H9 (cell line): Measurements from ENCODE around the gene TNFRSF19. TPM values are rescaled to one million over a fixed set of nuclear protein-coding genes. Genes with fewer than 3 reads are reported as not detected.

Source experiments
- DNase-seq: peaks from one replicate; pipeline ENCODE4 v3.0.0-alpha.2; 2017
- H2AFZ ChIP-seq: one replicate; pipeline ENCODE4 v1.6.1; 2013; ENCODE audit warnings: mild to moderate bottlenecking, low read length, control low read depth, moderate library complexity
- H2AK5ac ChIP-seq: 2 replicates; pipeline ENCODE4 v1.6.1; 2013; ENCODE audit warnings: low read length, control low read depth, mixed read lengths; ENCODE audit not compliant: insufficient read length
- H2BK120ac ChIP-seq: one replicate; pipeline ENCODE4 v1.6.1; 2013; ENCODE audit warnings: low read depth, mild to moderate bottlenecking, low read length, control low read depth, inconsistent platforms; ENCODE audit not compliant: poor library complexity, severe bottlenecking
- H2BK12ac ChIP-seq: 2 replicates; pipeline ENCODE4 v1.6.1; 2013; ENCODE audit warnings: low read length, control low read depth, mixed read lengths, low read depth; ENCODE audit not compliant: insufficient read length
- H2BK15ac ChIP-seq: 2 replicates; pipeline ENCODE4 v1.6.1; 2013; ENCODE audit warnings: low read depth, low read length, control low read depth
- H2BK20ac ChIP-seq: one replicate; pipeline ENCODE4 v1.6.1; 2013; ENCODE audit warnings: low read depth, mild to moderate bottlenecking, low read length, control low read depth, inconsistent platforms; ENCODE audit not compliant: poor library complexity, severe bottlenecking
- H2BK5ac ChIP-seq: 2 replicates; pipeline ENCODE4 v1.6.1; 2013; ENCODE audit warnings: low read length, control low read depth, mixed read lengths; ENCODE audit not compliant: insufficient read length
- H3K14ac ChIP-seq: 2 replicates; pipeline ENCODE4 v1.6.1; 2013; ENCODE audit warnings: low read length, control low read depth; ENCODE audit not compliant: insufficient read depth
- H3K18ac ChIP-seq: 2 replicates; pipeline ENCODE4 v1.6.1; 2013; ENCODE audit warnings: low read depth, mild to moderate bottlenecking, mixed read lengths, low read length, control low read depth; ENCODE audit not compliant: insufficient read length
- H3K23ac ChIP-seq: 2 replicates; pipeline ENCODE4 v1.6.1; 2013; ENCODE audit warnings: low read length, control low read depth, mixed read lengths, low read depth; ENCODE audit not compliant: insufficient read length
- H3K23me2 ChIP-seq: 2 replicates; pipeline ENCODE4 v1.6.1; 2013; ENCODE audit warnings: low read depth, mild to moderate bottlenecking, mixed read lengths, low read length, control low read depth; ENCODE audit not compliant: insufficient read length, poor library complexity, severe bottlenecking
- H3K27ac ChIP-seq: 2 replicates; pipeline ENCODE4 v1.5.1; 2013; ENCODE audit warnings: low read length, control low read depth, mixed read lengths, low read depth; ENCODE audit not compliant: insufficient read length
- H3K27me3 ChIP-seq: 2 replicates; pipeline ENCODE4 v1.6.1; 2013; ENCODE audit warnings: low read length, control low read depth, inconsistent platforms; ENCODE audit not compliant: insufficient read depth
- H3K4ac ChIP-seq: 2 replicates; pipeline ENCODE4 v1.6.1; 2013; ENCODE audit warnings: low read depth, mild to moderate bottlenecking, control low read depth, inconsistent platforms, low read length, moderate library complexity
- H3K4me1 ChIP-seq: 2 replicates; pipeline ENCODE4 v1.6.1; 2013; ENCODE audit warnings: low read length, control low read depth, inconsistent platforms; ENCODE audit not compliant: insufficient read depth
- H3K4me2 ChIP-seq: 2 replicates; pipeline ENCODE4 v1.6.1; 2013; ENCODE audit warnings: low read length, control low read depth, mixed read lengths; ENCODE audit not compliant: insufficient read length, insufficient read depth
- H3K56ac ChIP-seq: 2 replicates; pipeline ENCODE4 v1.6.1; 2013; ENCODE audit warnings: low read depth, mild to moderate bottlenecking, mixed read lengths, low read length, control low read depth; ENCODE audit not compliant: insufficient read length
- H3K79me1 ChIP-seq: 2 replicates; pipeline ENCODE4 v1.6.1; 2013; ENCODE audit warnings: low read depth, mild to moderate bottlenecking, moderate library complexity, low read length, control low read depth, inconsistent platforms; ENCODE audit not compliant: insufficient read depth, poor library complexity, severe bottlenecking
- H3K79me2 ChIP-seq: 2 replicates; pipeline ENCODE4 v1.6.1; 2013; ENCODE audit warnings: low read length, control low read depth, inconsistent platforms; ENCODE audit not compliant: insufficient read depth
- H3K9ac ChIP-seq: 2 replicates; pipeline ENCODE4 v1.6.1; 2013; ENCODE audit warnings: low read length, control low read depth, mixed read lengths; ENCODE audit not compliant: insufficient read length; ENCODE audit errors: extremely low read depth
- H3K9me3 ChIP-seq: one replicate; pipeline ENCODE4 v1.6.1; 2013; ENCODE audit warnings: low read depth, low read length, inconsistent platforms; ENCODE audit not compliant: control insufficient read depth
- H3T11ph ChIP-seq: one replicate; pipeline ENCODE4 v1.6.1; 2013; ENCODE audit warnings: mild to moderate bottlenecking, low read length, control low read depth, inconsistent platforms
- H4K20me1 ChIP-seq: one replicate; pipeline ENCODE4 v1.6.1; 2013; ENCODE audit not compliant: control insufficient read depth, insufficient read length, insufficient read depth
- H4K5ac ChIP-seq: 2 replicates; pipeline ENCODE4 v1.6.1; 2013; ENCODE audit warnings: low read depth, mild to moderate bottlenecking, mixed read lengths, low read length, control low read depth; ENCODE audit not compliant: insufficient read length
- H4K8ac ChIP-seq: replicated peaks from 2 replicates; pipeline ENCODE4 v1.6.1; 2013; ENCODE audit warnings: low read length, control low read depth, mixed read lengths, low read depth; ENCODE audit not compliant: insufficient read length
- H4K91ac ChIP-seq: 2 replicates; pipeline ENCODE4 v1.6.1; 2013; ENCODE audit warnings: low read depth, mild to moderate bottlenecking, moderate library complexity, mixed read lengths, low read length, control low read depth; ENCODE audit not compliant: insufficient read length
- H3K27ac Mint-ChIP-seq, 3 experiments: 2 replicates in 2 of 3; 3 replicates in 1 of 3; pipeline ENCODE4 v1.8.0; 2020 to 2021; ENCODE audit warnings: mixed read lengths in 3 of 3, mild to moderate bottlenecking in 1 of 3, moderate library complexity in 1 of 3
- H3K27me3 Mint-ChIP-seq: 2 replicates; pipeline ENCODE4 v1.8.0; 2021; ENCODE audit warnings: low read depth, mild to moderate bottlenecking, moderate library complexity, mixed read lengths
- H3K36me3 Mint-ChIP-seq, 3 experiments: 2 replicates in 2 of 3; 3 replicates in 1 of 3; pipeline ENCODE4 v1.8.0; 2020 to 2021; ENCODE audit warnings: low read depth in 3 of 3, mixed read lengths in 3 of 3; ENCODE audit not compliant: insufficient read depth in 1 of 3
- H3K4me1 Mint-ChIP-seq, 2 experiments: 2 replicates each; pipeline ENCODE4 v1.8.0; 2020; ENCODE audit warnings: mixed read lengths in 2 of 2
- H3K4me3 Mint-ChIP-seq, 2 experiments: 2 replicates in 1 of 2; 3 replicates in 1 of 2; pipeline ENCODE4 v1.8.0; 2020 to 2021; ENCODE audit warnings: mild to moderate bottlenecking in 2 of 2, mixed read lengths in 2 of 2, moderate library complexity in 1 of 2
- H3K9me3 Mint-ChIP-seq, 2 experiments: 2 replicates in 1 of 2; 3 replicates in 1 of 2; pipeline ENCODE4 v1.8.0; 2020; ENCODE audit warnings: mild to moderate bottlenecking in 2 of 2, mixed read lengths in 2 of 2, moderate library complexity in 1 of 2
- CTCF ChIP-seq: fragments of 200-600 bp; sonication (generic); conservative IDR thresholded peaks from 3 replicates; pipeline ENCODE4 v1.8.0; 2021; ENCODE audit warnings: antibody characterized with exemption, mild to moderate bottlenecking
- WGBS: extraction: QIAGEN DNeasy Blood & Tissue Kit; methylation state at CpG from one replicate; pipeline ENCODE4 v1.1.7; 2013; ENCODE audit warnings: missing lambda C conversion rate, low lambda C conversion rate, mixed read lengths; ENCODE audit not compliant: insufficient read length; ENCODE audit errors: extremely low coverage; 5-methylcytosine and 5-hydroxymethylcytosine counted together
- total RNA-seq: library from RNA; stranded (reverse); gene quantifications from 2 replicates; pipeline ENCODE4 v1.2.1, GENCODE V29; 2021

The TNFRSF19 gene
- total RNA-seq, 1 experiment from 2014 or later = 2.7 TPM

GRCh38 chr13:23715092-23715761 is 145.0 kb downstream of the TNFRSF19 start:
- H3K18ac ChIP-seq = no peak overlapping the region
- H3K9me3 Mint-ChIP-seq = peaks cover 20 to 28% of the 10 kb centered on the region in 2 experiments

More at GRCh38 chr13:23715092-23715761, 145.0 kb downstream of the TNFRSF19 start:
- H3K4me1 ChIP-seq = no peaks in the 10 kb centered on the region
- no peak overlapping the region for H3K14ac ChIP-seq
- H3K27ac ChIP-seq = no peak overlapping the region
- H2BK20ac ChIP-seq = no peak overlapping the region
- H3K4me2 ChIP-seq = no peak overlapping the region
- no peaks in the 10 kb centered on the region for H4K20me1 ChIP-seq
- Mint-ChIP-seq H3K36me3 (peaks cover 6 to 31% (median 10%) of the 10 kb centered on the region in 3 experiments; a peak in 5 of 7 replicates), H3K27ac (no peak overlapping the region), H3K27me3 (peaks cover 2% of the 10 kb centered on the region; the same call in 1 of the 2 replicates), H3K4me1 (no peaks in the 10 kb centered on the region), H3K4me3 (no peak overlapping the region; a peak in 1 of 5 replicates)
- H4K91ac ChIP-seq = no peak overlapping the region
- no peak overlapping the region for H4K5ac ChIP-seq
- H2BK5ac ChIP-seq = no peak overlapping the region
- H3K9ac ChIP-seq = no peak overlapping the region
- no peak for TF ChIP-seq CTCF
- WGBS = no CpG with 5 or more reads among the region's 19 CpGs
- no peak overlapping the region for H3T11ph ChIP-seq
- H2BK12ac ChIP-seq = no peak overlapping the region
- H4K8ac ChIP-seq = no peak overlapping the region
- H3K23me2 ChIP-seq = no peaks in the 10 kb centered on the region
- no peak overlapping the region for H2AK5ac ChIP-seq
- H2BK120ac ChIP-seq = no peak overlapping the region
- no peaks in the 10 kb centered on the region for H3K27me3 ChIP-seq
- no peak overlapping the region for H3K56ac ChIP-seq
- H2BK15ac ChIP-seq = no peak overlapping the region
- no peak overlapping the region for H3K23ac ChIP-seq
- no peaks in the 10 kb centered on the region for H3K79me2 ChIP-seq
- no peak overlapping the region for H3K4ac ChIP-seq
- H3K9me3 ChIP-seq = no peaks in the 10 kb centered on the region
- H3K79me1 ChIP-seq = no peaks in the 10 kb centered on the region
- DNase-seq = no peak
- no peak overlapping the region for H2AFZ ChIP-seq
